MCF 10A (cell line): ENCODE measurements around the gene GTF2E1. TPM values are rescaled to one million over a fixed set of nuclear protein-coding genes. Genes with fewer than 3 reads are reported as not detected.

Experiments
- BruUV-seq: library from RNA; stranded (reverse); fragments of 400-500 nt; replicated peaks from 2 replicates; lab custom pipeline; 2021; lab: Mats Ljungman, UMichigan
- CTCF ChIA-PET: fragments of 300-600 bp; sonication (Branson Sonifier 250); formaldehyde crosslinking; extraction: SDS; loops from one replicate; lab custom pipeline; 2021; ENCODE audit warnings: antibody characterized with exemption, inconsistent platforms; lab: Yijun Ruan, JAX
- POLR2A ChIA-PET: fragments of 300-600, 350-650 bp; sonication (Branson Sonifier 250); formaldehyde crosslinking; extraction: SDS; loops from one replicate; lab custom pipeline; 2020; ENCODE audit warnings: antibody characterized with exemption, inconsistent platforms; lab: Yijun Ruan, JAX
- DNase-seq: peaks from one replicate; pipeline ENCODE4 v3.0.0-alpha.2; 2018; ENCODE audit not compliant: unreplicated experiment
- H3K27ac Mint-ChIP-seq: one replicate; pipeline ENCODE4 v1.8.0; 2022; ENCODE audit warnings: mild to moderate bottlenecking, low read depth, mixed read lengths; ENCODE audit not compliant: unreplicated experiment
- H3K27me3 Mint-ChIP-seq: one replicate; pipeline ENCODE4 v1.8.0; 2022; ENCODE audit warnings: mixed read lengths; ENCODE audit not compliant: insufficient read depth, unreplicated experiment
- H3K36me3 Mint-ChIP-seq: one replicate; pipeline ENCODE4 v1.8.0; 2022; ENCODE audit warnings: mild to moderate bottlenecking, moderate library complexity, mixed read lengths; ENCODE audit not compliant: insufficient read depth, unreplicated experiment
- H3K4me1 Mint-ChIP-seq: one replicate; pipeline ENCODE4 v1.8.0; 2022; ENCODE audit warnings: mixed read lengths; ENCODE audit not compliant: insufficient read depth, unreplicated experiment
- H3K4me3 Mint-ChIP-seq: one replicate; pipeline ENCODE4 v1.8.0; 2022; ENCODE audit warnings: mild to moderate bottlenecking, moderate library complexity, mixed read lengths; ENCODE audit not compliant: unreplicated experiment
- H3K9me3 Mint-ChIP-seq: one replicate; pipeline ENCODE4 v1.8.0; 2022; ENCODE audit warnings: mixed read lengths; ENCODE audit not compliant: unreplicated experiment
- CTCF ChIP-seq: fragments of 200-600 bp; IDR thresholded peaks from one replicate; pipeline ENCODE4 v1.8.0; 2022; ENCODE audit warnings: antibody characterized with exemption, mild to moderate bottlenecking; ENCODE audit not compliant: unreplicated experiment
- intact Hi-C: fragments of 100-400 bp; cut with micrococcal nuclease; formaldehyde crosslinking; loops from 2 replicates; pipeline ENCODE4 v1.14.1; 2022
- total RNA-seq: library from RNA; stranded (reverse); gene quantifications from 2 replicates; pipeline ENCODE4 v1.2.3, GENCODE V29; 2022

Gene GTF2E1
- total RNA-seq, 1 experiment from 2014 or later, result 18.0 TPM

GRCh38 chr3:120767106-120767505 is 24.6 kb downstream of the GTF2E1 start:
- TF ChIP-seq CTCF, result no peak
- DNase-seq, result no peak
- Mint-ChIP-seq H3K36me3 (peaks cover 8% of the 10 kb centered on the region), H3K9me3 (no peaks in the 10 kb centered on the region), H3K4me3 (no peak overlapping the region), H3K27me3 (no peaks in the 10 kb centered on the region), H3K4me1 (peaks cover 18% of the 10 kb centered on the region), H3K27ac (no peak overlapping the region)
- intact Hi-C loops, result no loop called here
- ChIA-PET POLR2A (no interaction called here), CTCF (interaction anchor here (0.8 to 2.4 kb wide), 4 partner anchors 11 to 200 kb away, joined by 3 to 9 read pairs (median 3); no protein-coding TSS in a partner anchor)
- no TSS peak for BruUV-seq

GRCh38 chr3:120769436-120769835 is 26.9 kb downstream of the GTF2E1 start:
- Mint-ChIP-seq H3K27ac (no peak overlapping the region), H3K9me3 (no peaks in the 10 kb centered on the region), H3K4me3 (no peak overlapping the region), H3K4me1 (peaks cover 8% of the 10 kb centered on the region), H3K36me3 (peaks cover 16% of the 10 kb centered on the region), H3K27me3 (no peaks in the 10 kb centered on the region)
- no TSS peak for BruUV-seq
- TF ChIP-seq CTCF, result no peak
- POLR2A ChIA-PET, result no interaction called here
- no peak for DNase-seq
- intact Hi-C loops, result no loop called here
- CTCF ChIA-PET, result interaction anchor here (0.7 to 2.4 kb wide), 3 partner anchors 10 to 200 kb away, joined by 3 to 9 read pairs (median 5); no protein-coding TSS in a partner anchor

DNA sequence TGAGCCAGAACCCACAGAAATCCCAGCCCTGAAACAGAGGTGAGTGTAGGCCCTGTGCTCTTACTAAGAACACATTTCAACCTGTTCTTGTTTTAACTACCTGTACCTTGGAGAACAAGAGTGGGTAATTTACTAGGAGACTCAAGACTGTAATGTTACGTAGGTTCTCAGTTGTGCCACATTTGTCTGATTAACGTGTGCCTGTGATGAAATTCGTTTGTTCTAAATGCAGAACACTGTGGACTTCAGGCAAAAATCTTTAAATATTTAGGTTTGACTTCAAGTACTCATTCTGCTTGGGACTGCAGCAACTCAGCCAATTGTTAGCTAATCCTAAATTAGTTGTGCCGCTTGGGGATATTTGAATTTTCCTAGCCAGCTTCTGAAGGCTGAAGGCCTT is 28.3 kb downstream of the GTF2E1 start:
- Mint-ChIP-seq H3K9me3 (no peaks in the 10 kb centered on the region), H3K27me3 (no peaks in the 10 kb centered on the region)
- intact Hi-C loops, result no loop called here

DNA sequence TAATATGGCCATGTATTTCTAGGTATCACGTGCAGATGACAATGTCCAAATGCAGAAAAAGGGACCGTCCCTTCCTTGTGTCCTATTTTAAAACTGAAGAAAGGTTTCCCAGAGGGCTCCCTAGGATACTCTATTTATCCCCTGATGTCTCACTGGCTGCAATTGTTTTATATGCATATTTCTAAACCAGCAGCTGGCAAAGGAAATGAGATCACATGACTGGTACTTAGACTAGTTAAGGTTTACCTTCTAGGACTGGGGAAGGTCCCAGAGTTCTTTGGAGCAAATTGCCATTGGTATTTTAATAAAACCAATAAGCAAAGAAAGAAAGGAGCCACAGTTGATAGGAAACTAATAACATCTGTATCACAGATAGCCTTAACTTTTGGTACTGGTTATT is 29.5 kb downstream of the GTF2E1 start:
- BruUV-seq, result no TSS peak
- ChIA-PET CTCF (interaction anchor here (0.5 to 2.6 kb wide), 5 partner anchors 23 to 346 kb away, joined by 3 to 17 read pairs (median 4); no protein-coding TSS in a partner anchor), POLR2A (no interaction called here)
- no peak for TF ChIP-seq CTCF
- intact Hi-C loops, result no loop called here
- peaks cover 16% of the 10 kb centered on the region for H3K36me3 Mint-ChIP-seq
- DNase-seq, result no peak
- H3K4me3 Mint-ChIP-seq, result no peak overlapping the region
- peaks cover 8% of the 10 kb centered on the region for H3K4me1 Mint-ChIP-seq
- H3K27me3 Mint-ChIP-seq, result no peaks in the 10 kb centered on the region
- H3K27ac Mint-ChIP-seq, result no peak overlapping the region
- H3K9me3 Mint-ChIP-seq, result no peaks in the 10 kb centered on the region

More for the DNA sequence above, 28.3 kb downstream of the GTF2E1 start:
- ChIA-PET POLR2A (no interaction called here), CTCF (interaction anchor here (0.7 kb wide), 1 partner anchor 203 kb away, joined by 3 read pairs; no protein-coding TSS in a partner anchor)
- DNase-seq, result no peak
- Mint-ChIP-seq H3K4me3 (no peak overlapping the region), H3K4me1 (peaks cover 8% of the 10 kb centered on the region), H3K27ac (no peak overlapping the region), H3K36me3 (peaks cover 16% of the 10 kb centered on the region)
- TF ChIP-seq CTCF, result no peak
- BruUV-seq, result no TSS peak
